ENCODE data around the gene DBP.

Gene DBP

GRCh38 chr19:48611872-48612271 is 25.3 kb downstream of the DBP start:
- DNase-seq: no peak

GRCh38 chr19:48609571-48610108 is 27.5 kb downstream of the DBP start:
- no peak for DNase-seq

- DNase-seq: no peak
Observed at GRCh38 chr19:48608798-48609263, 28.3 kb downstream of the DBP start.

DNA sequence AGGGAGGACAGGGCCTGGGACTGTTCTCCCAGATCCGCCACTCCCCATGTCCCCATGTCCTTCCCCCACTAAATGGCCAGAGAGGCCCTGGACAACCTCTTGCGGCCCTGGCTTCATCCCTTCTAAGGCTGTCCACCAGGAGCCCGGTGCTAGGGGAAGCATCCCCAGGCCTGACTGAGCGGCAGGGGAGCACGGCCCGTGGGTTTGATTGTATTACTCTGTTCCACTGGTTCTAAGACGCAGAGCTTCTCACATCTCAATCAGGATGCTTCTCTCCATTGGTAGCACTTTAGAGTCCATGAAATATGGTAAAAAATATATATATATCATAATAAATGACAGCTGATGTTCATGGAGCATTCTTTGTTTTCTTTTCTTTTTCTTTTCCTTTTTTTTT is 29.8 kb downstream of the DBP start:
- no peak for DNase-seq

GRCh38 chr19:48606463-48607358 is 30.5 kb downstream of the DBP start, which contains the start of gene SPACA4:
Gene SPACA4 (plus strand): TSS chr19:48606742. CDS start chr19:48606979, 237 bp downstream.
- DNase-seq: no peak

DNA sequence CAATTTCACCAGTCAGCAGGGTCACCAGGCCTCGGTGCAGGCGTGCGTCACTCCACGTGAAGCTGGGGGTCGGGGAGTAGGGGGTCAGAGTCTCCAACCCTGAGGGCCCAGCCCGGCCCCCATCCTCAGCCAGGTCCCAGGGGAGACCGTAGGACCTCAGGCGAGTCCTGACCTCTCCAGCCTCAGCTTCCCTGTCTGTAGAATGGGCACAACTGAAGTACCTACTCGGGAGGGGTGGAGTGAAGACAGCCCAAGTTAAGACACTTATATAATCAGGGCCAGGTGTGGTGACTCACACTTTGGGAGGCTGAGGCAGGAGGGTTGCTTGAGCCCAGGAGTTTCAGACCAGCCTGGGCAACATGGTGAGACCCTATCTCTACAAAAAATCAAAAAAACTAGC is 33.3 kb downstream of the DBP start:
- DNase-seq: no peak

DNA sequence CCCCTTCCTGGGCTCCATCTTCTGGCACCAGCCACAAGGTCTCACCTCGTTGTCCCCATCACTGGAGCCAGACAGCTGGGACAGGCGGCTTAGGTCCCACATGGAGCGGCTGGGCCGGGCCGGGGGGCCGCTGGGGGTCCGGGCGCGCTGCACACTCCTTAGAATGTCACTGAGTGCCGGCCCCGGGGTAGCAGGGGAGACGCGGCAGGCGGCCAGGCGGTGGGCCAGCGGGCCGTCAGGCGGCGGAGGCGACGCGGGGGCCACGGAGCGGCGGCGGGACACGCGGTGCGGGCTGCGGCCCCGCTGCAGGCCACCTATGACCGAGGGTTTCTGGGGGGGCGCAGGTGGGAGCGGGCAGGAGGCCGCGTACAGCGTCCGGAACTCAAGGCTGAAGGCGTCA is 33.7 kb downstream of the DBP start:
- DNase-seq: no peak

DNA sequence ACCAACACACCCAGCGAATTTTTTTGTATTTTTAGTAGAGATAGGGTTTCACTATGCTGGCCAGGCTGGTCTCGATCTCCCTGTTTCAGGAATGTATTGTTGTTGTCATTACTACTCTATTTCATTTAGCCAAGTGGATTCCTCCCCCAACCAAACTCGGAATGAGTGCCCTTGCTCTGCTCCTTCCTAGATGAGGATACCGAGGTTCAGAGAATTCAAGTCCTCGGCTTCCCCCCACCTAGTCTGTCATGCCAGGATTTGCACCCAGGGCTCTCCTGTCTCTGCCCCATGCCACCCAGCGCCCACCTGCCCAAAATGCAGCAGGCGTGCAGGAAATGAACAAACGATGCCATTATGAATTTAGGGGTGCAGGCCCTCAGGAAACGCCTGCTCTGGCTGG is 34.2 kb downstream of the DBP start:
- no peak for DNase-seq

DNA sequence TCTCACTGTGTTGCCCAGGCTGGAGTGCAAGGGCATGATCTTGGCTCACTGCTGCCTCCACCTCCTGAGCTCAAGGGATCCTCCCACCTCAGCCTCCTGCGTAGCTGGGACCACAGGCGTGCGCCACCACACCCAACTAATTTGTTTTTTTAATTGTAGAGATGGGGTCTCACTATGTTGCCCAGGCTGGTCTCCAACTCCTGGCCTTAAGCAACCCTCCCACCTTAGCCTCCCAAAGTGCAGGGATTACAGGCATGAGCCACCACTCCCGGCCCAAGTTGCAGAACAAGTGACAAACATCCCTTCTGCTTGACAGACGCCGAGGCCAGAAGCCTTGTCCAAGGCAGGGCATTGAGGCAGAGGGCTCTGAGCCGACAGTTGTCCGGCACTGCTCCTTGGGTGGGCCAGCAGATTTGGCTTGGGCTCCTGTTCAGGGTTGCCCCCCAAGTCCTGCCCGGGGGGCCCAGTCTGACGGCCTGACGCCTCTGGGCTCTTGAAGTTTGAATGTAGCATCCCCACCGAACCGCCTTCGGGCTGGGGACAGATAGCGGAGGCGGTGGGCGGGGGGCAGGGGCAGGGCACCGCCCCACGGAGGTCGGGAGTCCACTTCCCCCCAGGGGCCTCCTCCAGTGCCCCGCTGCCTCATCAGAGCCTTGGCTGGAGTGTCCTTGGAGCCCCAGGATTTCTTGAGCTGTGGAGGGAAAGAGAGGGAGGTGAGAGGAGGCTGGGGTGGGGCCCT is 36.3 kb downstream of the DBP start:
- no peak for DNase-seq

DNA sequence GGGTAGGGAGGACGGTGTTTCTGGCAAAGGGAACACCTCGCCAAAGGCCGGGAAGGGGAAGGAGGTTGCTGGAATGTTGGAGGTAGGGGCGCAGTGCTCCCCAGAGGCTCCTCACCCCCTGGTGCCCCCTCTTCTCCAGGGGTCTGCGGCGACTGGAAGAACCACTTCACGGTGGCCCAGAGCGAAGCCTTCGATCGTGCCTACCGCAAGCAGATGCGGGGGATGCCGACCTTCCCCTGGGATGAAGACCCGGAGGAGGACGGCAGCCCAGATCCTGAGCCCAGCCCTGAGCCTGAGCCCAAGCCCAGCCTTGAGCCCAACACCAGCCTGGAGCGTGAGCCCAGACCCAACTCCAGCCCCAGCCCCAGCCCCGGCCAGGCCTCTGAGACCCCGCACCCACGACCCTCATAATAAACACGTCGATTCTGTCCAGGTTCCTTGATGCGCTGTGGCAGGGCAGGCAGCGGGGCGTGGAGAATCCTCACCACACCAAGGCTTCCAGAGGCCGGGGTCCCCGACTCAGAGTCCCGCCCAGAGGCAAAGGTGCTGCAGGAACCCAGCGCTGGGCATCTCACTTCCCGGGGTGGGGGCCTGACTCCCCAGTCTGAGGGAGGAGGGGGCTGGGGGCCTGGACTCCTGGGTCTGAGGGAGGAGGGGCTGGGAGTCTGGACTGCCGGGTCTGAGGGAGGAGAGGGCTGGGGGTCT is 38.0 kb downstream of the DBP start:
- DNase-seq: no peak

- no peak for DNase-seq
Observed at GRCh38 chr19:48596679-48597465, 40.3 kb downstream of the DBP start.

DNA sequence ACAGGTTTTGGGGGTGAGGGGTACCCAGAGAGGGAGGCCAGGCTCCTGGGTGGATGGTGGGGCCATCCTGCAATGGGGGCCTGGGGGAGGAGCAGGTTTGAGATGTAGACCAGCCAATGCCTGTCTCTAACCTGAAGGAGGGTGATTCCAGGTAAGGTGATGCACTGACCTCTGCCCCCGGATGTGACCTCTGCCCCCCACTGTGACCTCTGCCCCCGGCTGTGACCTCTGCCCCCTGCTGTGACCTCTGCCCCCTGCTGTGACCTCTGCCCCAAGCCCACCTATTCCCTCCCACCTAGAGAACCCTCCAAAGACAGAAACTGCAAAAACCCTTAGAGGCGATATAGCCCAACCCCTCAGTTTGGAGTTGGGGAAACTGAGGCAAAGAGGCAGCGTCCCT is 40.9 kb downstream of the DBP start:
- DNase-seq: no peak

- DNase-seq: no peak
Observed at GRCh38 chr19:48595833-48596232, 41.3 kb downstream of the DBP start.

GRCh38 chr19:48595171-48595570 is 42.0 kb downstream of the DBP start:
- no peak for DNase-seq

- DNase-seq: no peak
Observed at GRCh38 chr19:48591021-48591420, 46.2 kb downstream of the DBP start.

DNA sequence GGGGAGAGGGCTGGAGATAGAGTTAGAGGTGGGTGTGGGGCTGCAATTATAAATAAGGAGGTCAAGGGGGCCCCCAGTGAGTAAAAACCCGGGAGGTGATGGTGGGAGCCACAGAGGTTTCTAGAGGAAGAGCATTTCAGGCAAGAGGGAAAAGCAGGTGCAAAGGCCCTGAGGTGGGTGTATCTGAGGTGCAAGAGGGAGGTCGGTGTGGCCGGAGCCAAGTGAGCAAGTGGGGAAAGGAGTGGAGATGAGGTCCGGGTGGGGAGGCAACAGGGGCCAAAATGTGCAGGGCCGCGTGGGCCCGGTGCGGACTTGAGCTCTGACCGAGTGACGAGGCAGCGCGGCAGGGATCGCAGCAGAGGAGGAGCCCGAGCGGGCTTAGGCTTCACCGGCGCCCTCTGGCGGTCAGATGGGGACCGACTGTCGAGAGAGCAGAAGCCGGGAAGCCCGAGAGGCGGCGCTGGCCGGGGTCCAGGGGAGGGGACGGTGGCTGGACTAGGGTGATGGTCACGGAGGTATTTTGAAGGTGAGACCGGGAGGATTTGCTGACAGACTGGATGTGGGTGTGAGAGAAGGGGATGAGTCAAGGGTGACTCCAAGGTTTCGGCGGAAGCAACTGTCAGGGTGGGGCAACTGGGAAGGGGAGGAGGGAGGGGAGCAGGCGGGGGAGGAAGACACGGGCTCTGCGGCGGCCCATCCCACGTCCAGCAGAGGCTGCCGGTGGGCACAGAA is 48.3 kb downstream of the DBP start:
- peak; percentile 84 for DNase-seq

GRCh38 chr19:48587387-48587786 is 49.8 kb downstream of the DBP start:
- DNase-seq: no peak

GRCh38 chr19:48582168-48582567 is 55.0 kb downstream of the DBP start:
- no peak for DNase-seq

Data from right kidney (tissue), 1 donor.